ENCODE data around the gene VAMP4. TPM values are rescaled to one million over a fixed set of nuclear protein-coding genes. Genes with fewer than 3 reads are reported as not detected.
A peak's percentile ranks its signal among the peaks of the same experiment; 100 is the strongest.

Gene VAMP4, protein sequence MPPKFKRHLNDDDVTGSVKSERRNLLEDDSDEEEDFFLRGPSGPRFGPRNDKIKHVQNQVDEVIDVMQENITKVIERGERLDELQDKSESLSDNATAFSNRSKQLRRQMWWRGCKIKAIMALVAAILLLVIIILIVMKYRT
- 10 to 100 TPM in 2 of 3 donors, 1 to 10 TPM in 1; 9.3 to 15.0 (median 11.1) TPM for total RNA-seq
- long read RNA-seq, donor 1, full-length matches to known transcripts: 22 of 25 reads
- long read RNA-seq, donor 1, partial matches to known transcripts: 0 of 25 reads
- long read RNA-seq, donor 1, other reads (novel, unspliced or antisense): 3 of 25 reads
- long read RNA-seq, donor 2, full-length matches to known transcripts: 3 of 4 reads
- long read RNA-seq, donor 2, partial matches to known transcripts: 0 of 4 reads
- long read RNA-seq, donor 2, other reads (novel, unspliced or antisense): 1 of 4 reads

DNA sequence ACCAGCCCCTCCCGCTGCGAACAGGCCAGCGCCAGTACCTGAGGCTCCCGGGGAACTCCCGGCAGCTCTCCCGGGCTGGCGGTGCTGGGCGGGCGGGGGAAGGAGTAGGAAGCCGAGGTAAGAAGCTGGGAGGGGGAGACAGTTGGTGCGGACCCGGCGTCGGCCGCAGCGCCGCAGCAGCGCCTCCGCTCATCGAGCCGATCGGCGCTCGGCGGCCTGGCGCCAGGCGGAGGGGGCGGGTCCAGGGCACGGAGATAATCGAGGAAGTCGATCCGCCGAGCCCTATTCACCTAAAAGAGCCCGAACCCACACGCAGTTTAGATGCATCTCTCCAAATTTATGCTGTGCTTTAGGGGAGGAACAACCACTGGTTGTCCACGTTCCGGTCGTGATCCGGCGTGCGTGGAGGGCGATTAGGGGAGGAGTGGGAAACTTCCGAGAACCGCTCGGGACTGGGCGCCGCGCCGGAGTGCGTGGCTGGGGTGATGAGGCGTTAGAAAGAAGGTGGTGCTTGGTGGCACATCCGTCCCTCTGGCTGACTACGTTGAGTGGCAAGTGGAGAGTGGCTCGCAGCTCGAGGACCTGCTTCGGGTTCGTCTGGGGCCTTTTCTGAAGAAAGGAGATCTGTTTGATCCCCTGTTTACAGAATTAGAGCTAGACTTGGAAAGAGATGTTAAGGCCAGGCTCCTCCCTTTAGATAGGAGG, at the start of gene VAMP4:
Gene VAMP4 (minus strand): TSS at position 194 of the 705 bp plus-strand sequence. CDS start 3,651 bp downstream, outside the sequence.
- peak; percentile 92 to 93 (median 93) for DNase-seq
- ATAC-seq: peak; percentile 96
- intact Hi-C loops (cut with DNase I, micrococcal nuclease): loop anchor here in 1 of 2 donors (5.0 kb wide), 1 partner anchor 40 kb away; the partner anchor contains the start of gene METTL13
- Histone ChIP-seq H3K4me3 (peak within 1 kb of the TSS; percentile 73), H3K4me1 (ENCODE audit: low read depth) (peaks cover 6% of the 10 kb centered on the region), H3K36me3 (ENCODE audit: low read depth) (no peaks in the 10 kb centered on the region), H3K9me3 (no peaks in the 10 kb centered on the region)
- TF ChIP-seq, protein P1, sequence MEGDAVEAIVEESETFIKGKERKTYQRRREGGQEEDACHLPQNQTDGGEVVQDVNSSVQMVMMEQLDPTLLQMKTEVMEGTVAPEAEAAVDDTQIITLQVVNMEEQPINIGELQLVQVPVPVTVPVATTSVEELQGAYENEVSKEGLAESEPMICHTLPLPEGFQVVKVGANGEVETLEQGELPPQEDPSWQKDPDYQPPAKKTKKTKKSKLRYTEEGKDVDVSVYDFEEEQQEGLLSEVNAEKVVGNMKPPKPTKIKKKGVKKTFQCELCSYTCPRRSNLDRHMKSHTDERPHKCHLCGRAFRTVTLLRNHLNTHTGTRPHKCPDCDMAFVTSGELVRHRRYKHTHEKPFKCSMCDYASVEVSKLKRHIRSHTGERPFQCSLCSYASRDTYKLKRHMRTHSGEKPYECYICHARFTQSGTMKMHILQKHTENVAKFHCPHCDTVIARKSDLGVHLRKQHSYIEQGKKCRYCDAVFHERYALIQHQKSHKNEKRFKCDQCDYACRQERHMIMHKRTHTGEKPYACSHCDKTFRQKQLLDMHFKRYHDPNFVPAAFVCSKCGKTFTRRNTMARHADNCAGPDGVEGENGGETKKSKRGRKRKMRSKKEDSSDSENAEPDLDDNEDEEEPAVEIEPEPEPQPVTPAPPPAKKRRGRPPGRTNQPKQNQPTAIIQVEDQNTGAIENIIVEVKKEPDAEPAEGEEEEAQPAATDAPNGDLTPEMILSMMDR (IDR thresholded peaks at IDR 0.05): no peak

DNA sequence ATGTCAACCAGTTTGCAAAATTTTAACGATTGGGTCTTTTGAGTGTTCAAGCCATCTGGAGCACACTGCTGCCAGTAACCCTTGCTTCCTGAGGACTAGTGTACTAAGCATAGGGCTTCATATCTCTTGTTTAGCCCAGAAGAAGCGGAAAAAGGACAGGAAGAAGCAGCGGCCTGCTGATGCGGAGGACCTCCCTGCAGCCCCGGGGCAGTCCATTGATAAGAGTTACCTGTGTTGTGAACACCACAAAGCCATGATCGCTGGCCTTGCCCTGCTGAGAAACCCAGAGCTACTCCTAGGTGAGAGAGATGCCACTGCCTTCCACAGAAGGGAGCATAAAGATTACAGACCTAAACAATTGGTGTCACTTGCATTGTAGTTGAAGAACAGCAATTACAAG, 48.5 kb upstream of the VAMP4 start:
- Histone ChIP-seq H3K4me1 (ENCODE audit: low read depth) (no peaks in the 10 kb centered on the region), H3K4me3 (no peak overlapping the region), H3K9me3 (no peaks in the 10 kb centered on the region), H3K36me3 (ENCODE audit: low read depth) (peaks cover 16% of the 10 kb centered on the region)
- intact Hi-C loops (cut with DNase I, micrococcal nuclease): no loop called here
- DNase-seq (no peak), ATAC-seq (no peak)
- TF ChIP-seq, protein P1 (IDR thresholded peaks at IDR 0.05): no peak

DNA sequence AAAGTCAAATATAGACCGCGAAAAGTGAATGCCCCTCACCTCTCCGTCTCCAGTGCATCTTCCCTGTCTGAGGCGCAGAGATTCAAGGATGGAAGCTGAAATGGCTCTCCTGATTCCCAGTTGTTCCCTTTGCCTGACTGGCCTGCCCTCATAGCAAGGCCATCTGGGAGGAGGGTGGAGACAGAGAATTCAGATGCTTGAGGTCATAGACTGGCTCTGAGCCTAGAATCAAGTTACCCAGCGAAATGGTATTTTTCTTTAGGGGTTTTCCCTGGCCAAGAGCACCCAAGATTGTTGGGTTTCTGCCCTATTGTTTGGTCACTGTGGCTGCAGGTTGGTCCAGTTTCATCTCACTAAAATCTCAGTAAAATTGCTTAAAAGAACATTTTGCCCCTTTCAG, 46.8 kb upstream of the VAMP4 start:
- no peaks in the 10 kb centered on the region for H3K9me3 ChIP-seq
- TF ChIP-seq, protein P1 (IDR thresholded peaks at IDR 0.05): no peak
- peaks cover 6% of the 10 kb centered on the region for H3K4me1 ChIP-seq (ENCODE audit: low read depth)
- no peak for DNase-seq
- H3K4me3 ChIP-seq: no peak overlapping the region
- intact Hi-C loops (cut with DNase I, micrococcal nuclease): no loop called here
- no peak for ATAC-seq
- peaks cover 16% of the 10 kb centered on the region for H3K36me3 ChIP-seq (ENCODE audit: low read depth)

DNA sequence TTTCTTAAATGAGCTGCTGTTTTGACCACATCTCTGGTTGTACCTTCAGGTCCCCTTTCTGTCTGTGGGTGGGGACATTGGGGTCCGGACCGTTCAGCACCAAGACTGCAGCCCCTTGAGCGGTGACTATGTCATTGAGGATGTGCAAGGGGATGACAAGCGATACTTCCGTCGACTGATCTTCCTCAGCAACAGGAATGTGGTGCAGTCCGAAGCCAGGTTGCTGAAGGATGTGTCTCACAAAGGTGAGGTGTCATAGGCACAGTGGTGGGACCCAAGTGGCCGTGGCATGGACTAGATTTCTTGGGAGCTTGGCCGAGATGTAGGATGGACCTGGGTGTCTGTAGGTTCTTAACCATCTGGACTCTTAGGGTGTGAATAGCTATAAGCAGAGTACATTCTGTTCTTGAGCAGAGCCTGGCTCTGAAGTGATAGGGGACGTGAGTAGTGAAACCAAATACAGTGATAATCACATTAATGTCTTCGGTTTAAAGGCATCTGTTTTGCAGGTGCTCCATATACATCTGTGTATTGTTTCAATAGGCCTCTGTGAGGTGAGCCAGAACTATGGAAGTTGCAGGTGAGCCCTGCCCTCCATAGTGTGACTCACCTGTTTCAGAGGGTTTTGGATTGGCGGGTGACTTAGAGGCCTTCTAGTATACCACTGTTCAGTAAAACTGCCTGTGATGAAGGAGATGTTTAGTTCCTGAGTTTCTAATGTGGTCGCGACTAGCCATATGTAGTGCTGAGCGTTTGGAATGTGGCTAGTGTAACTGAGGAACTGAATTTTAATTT, 46.0 kb upstream of the VAMP4 start:
- peaks cover 9% of the 10 kb centered on the region for H3K4me1 ChIP-seq (ENCODE audit: low read depth)
- DNase-seq (no peak), ATAC-seq (no peak)
- TF ChIP-seq, protein P1 (IDR thresholded peaks at IDR 0.05): no peak
- peaks cover 9% of the 10 kb centered on the region for H3K36me3 ChIP-seq (ENCODE audit: low read depth)
- intact Hi-C loops (cut with DNase I, micrococcal nuclease): no loop called here
- H3K9me3 ChIP-seq: no peaks in the 10 kb centered on the region
- no peak overlapping the region for H3K4me3 ChIP-seq

DNA sequence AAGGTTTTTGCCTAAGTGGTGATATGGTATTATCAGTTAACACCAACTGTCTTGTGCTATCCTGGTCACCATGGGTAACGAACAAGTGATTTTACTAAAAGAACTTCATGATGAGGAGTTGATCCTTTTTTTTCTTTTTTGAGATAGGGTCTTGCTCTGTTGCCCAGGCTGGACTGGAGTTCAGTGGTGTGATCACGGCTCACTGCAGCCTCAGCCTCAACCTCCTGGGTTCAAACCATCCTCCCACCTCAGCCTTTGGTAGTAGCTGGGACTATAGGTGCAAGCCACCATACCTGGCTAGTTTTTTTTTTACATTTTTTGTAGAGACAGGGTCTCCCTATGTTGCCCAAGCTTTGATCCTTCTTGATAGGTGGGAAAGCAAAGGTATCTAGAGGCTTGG, 44.7 kb upstream of the VAMP4 start:
- Histone ChIP-seq H3K4me3 (no peak overlapping the region), H3K36me3 (ENCODE audit: low read depth) (peaks cover 9% of the 10 kb centered on the region), H3K9me3 (no peaks in the 10 kb centered on the region), H3K4me1 (ENCODE audit: low read depth) (peaks cover 17% of the 10 kb centered on the region)
- DNase-seq (no peak), ATAC-seq (no peak)
- TF ChIP-seq, protein P1 (IDR thresholded peaks at IDR 0.05): no peak
- intact Hi-C loops (cut with DNase I, micrococcal nuclease): no loop called here

All from mucosa of descending colon (tissue), 3 donors.